HG03045 (cell line): ENCODE measurements around the gene AKAP7.
"Not testable (repeated sequence)": the region's sequence is repeated elsewhere in the genome, so short reads cannot be mapped to it uniquely, and the experiment has no call there.

Experiments used
- ATAC-seq: cut with Tn5 transposase; IDR thresholded peaks from one replicate; pipeline ENCODE4 v1.9.1; 2021; ENCODE audit warnings: mild to moderate bottlenecking, moderate library complexity; ENCODE audit not compliant: unreplicated experiment

AKAP7 gene

GRCh38 chr6:131250936-131251335, 115.7 kb downstream of the AKAP7 start:
- ATAC-seq = no peak

GRCh38 chr6:131251590-131252199, 116.4 kb downstream of the AKAP7 start:
- no peak for ATAC-seq

GRCh38 chr6:131255434-131255833, 120.2 kb downstream of the AKAP7 start:
- no peak for ATAC-seq

- ATAC-seq = no peak
Observed at GRCh38 chr6:131255911-131256310, 120.6 kb downstream of the AKAP7 start.

GRCh38 chr6:131257104-131257503, 121.8 kb downstream of the AKAP7 start:
- ATAC-seq = no peak

- no peak for ATAC-seq
Observed at GRCh38 chr6:131258010-131258652, 122.9 kb downstream of the AKAP7 start.

GRCh38 chr6:131258816-131259476, 123.7 kb downstream of the AKAP7 start:
- ATAC-seq = no peak

- not testable (repeated sequence) for ATAC-seq
Observed at GRCh38 chr6:131260960-131261359, 125.7 kb downstream of the AKAP7 start.

GRCh38 chr6:131262060-131262459, 126.8 kb downstream of the AKAP7 start:
- no peak for ATAC-seq

GRCh38 chr6:131265939-131266338, 130.7 kb downstream of the AKAP7 start:
- ATAC-seq = no peak

GRCh38 chr6:131268303-131268702, 133.0 kb downstream of the AKAP7 start:
- ATAC-seq = no peak

- ATAC-seq = no peak
Observed at GRCh38 chr6:131269565-131270391, 134.5 kb downstream of the AKAP7 start.

- ATAC-seq = no peak
Observed at GRCh38 chr6:131270534-131270933, 135.3 kb downstream of the AKAP7 start.

- no peak for ATAC-seq
Observed at GRCh38 chr6:131275273-131275672, 140.0 kb downstream of the AKAP7 start.

- no peak for ATAC-seq
Observed at GRCh38 chr6:131277591-131277990, 142.3 kb downstream of the AKAP7 start.

- ATAC-seq = no peak
Observed at GRCh38 chr6:131281471-131282270, 146.4 kb downstream of the AKAP7 start.

GRCh38 chr6:131282365-131282764, 147.1 kb downstream of the AKAP7 start:
- ATAC-seq = no peak

GRCh38 chr6:131283466-131284175, 148.4 kb downstream of the AKAP7 start:
- ATAC-seq = no peak

GRCh38 chr6:131285548-131285947, 150.3 kb downstream of the AKAP7 start:
- ATAC-seq = no peak

- ATAC-seq = no peak
Observed at GRCh38 chr6:131286469-131287040, 151.3 kb downstream of the AKAP7 start.
